ENCODE results near the gene KERA.

The KERA gene

GRCh38 chr12:91100906-91101305, 43.1 kb upstream of the KERA start:
- TF ChIP-seq CTCF (IDR thresholded peaks at IDR 0.05; ENCODE audit: low read length, missing control alignments): no peak
- no peak overlapping the region for H3K4me3 ChIP-seq (replicated peaks; ENCODE audit: low read depth, low read length)
- no peak for DNase-seq (ENCODE audit: low read depth)

- TF ChIP-seq CTCF (IDR thresholded peaks at IDR 0.05; ENCODE audit: low read length, missing control alignments): no peak
- no peak for DNase-seq (ENCODE audit: low read depth)
- H3K4me3 ChIP-seq (replicated peaks; ENCODE audit: low read depth, low read length): no peak overlapping the region
Measured at GRCh38 chr12:91099836-91100235, 42.0 kb upstream of the KERA start.

- no peak for TF ChIP-seq CTCF (IDR thresholded peaks at IDR 0.05; ENCODE audit: low read length, missing control alignments)
- H3K4me3 ChIP-seq (replicated peaks; ENCODE audit: low read depth, low read length): no peak overlapping the region
- no peak for DNase-seq (ENCODE audit: low read depth)
Measured at GRCh38 chr12:91099341-91099740, 41.5 kb upstream of the KERA start.

GRCh38 chr12:91098941-91099340, 41.1 kb upstream of the KERA start:
- no peak for TF ChIP-seq CTCF (IDR thresholded peaks at IDR 0.05; ENCODE audit: low read length, missing control alignments)
- peak; percentile 94 for DNase-seq (ENCODE audit: low read depth)
- no peak overlapping the region for H3K4me3 ChIP-seq (replicated peaks; ENCODE audit: low read depth, low read length)

GRCh38 chr12:91098461-91098860, 40.6 kb upstream of the KERA start:
- DNase-seq (ENCODE audit: low read depth): no peak
- no peak for TF ChIP-seq CTCF (IDR thresholded peaks at IDR 0.05; ENCODE audit: low read length, missing control alignments)
- no peak overlapping the region for H3K4me3 ChIP-seq (replicated peaks; ENCODE audit: low read depth, low read length)

- no peak for TF ChIP-seq CTCF (IDR thresholded peaks at IDR 0.05; ENCODE audit: low read length, missing control alignments)
- DNase-seq (ENCODE audit: low read depth): peak; percentile 18
- H3K4me3 ChIP-seq (replicated peaks; ENCODE audit: low read depth, low read length): no peak overlapping the region
Measured at GRCh38 chr12:91094957-91095356, 37.1 kb upstream of the KERA start.

- DNase-seq (ENCODE audit: low read depth): peak; percentile 28
- no peak for TF ChIP-seq CTCF (IDR thresholded peaks at IDR 0.05; ENCODE audit: low read length, missing control alignments)
- H3K4me3 ChIP-seq (replicated peaks; ENCODE audit: low read depth, low read length): no peak overlapping the region
Measured at GRCh38 chr12:91094032-91094662, 36.3 kb upstream of the KERA start.

Data from fibroblast of pulmonary artery (primary cell).